ENCODE measurements around the gene NFIX. TPM values are rescaled to one million over a fixed set of nuclear protein-coding genes. Genes with fewer than 3 reads are reported as not detected.

The NFIX gene
- total RNA-seq, 4 donors from 2014 or later, result 27.4 to 381 (median 78.4) TPM

DNA sequence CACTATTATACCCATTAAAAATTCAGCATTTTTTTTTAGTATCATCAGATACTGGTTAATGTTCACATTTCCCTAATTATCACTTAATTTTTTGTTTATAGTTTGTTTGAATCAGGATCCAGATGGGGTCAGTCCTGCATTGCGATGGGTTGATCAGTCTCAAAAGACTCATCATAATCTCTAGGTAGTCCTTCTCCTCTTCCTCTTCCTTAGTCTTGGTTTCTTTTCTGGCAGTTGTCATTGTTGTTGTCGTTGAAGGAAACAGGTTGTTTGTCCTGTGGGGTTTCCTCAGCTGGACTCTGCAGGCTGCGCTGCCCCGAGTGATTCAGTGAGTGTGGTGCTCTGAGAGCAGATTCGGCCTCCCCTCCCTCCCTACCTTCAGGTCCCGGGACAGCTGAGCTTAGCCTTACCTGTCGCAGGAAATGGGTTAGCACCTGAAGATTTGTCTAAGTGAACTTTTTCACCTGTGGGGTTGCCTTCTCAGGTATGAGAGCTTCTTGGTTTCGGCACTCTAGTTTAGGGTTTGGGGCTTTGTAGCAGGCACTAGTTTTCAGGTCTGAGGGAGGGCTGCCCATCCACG is 34.1 kb downstream of the NFIX start:
- Histone ChIP-seq H3K4me1 (peaks cover 19 to 35% of the 10 kb centered on the region in 2 donors), H3K4me3 (no peak overlapping the region), H3K9me3 (no peaks in the 10 kb centered on the region), H3K27ac (peak overlapping the region; percentile 95 to 99), H3K27me3 (no peaks in the 10 kb centered on the region), H3K36me3 (no peaks in the 10 kb centered on the region)
- TF ChIP-seq POLR2A (IDR thresholded peaks at IDR 0.05), result no peak
- no peak for DNase-seq
- intact Hi-C loops (cut with DNase I; ENCODE audit: low total_unique reads), result no loop called here

DNA sequence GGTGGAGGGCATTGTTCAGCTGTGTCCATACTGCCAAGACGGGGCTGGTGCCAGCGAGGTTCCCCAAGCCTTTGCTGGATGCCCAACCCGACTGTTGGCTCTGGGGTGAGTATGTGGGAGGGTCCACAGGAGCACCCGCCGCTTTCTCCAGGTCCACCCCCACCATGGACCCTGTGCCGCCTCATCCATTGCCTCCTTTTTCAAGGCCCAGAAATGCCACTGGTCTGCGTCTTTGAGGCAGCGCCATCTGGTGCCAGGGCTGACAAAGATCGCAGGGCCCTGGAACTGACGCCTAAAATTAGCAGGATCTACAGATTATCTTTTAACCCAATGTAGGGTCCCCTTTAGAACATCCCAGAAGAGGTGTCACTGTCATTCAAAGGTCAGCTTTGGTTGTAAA is 34.6 kb downstream of the NFIX start:
- DNase-seq, result no peak
- H3K27ac ChIP-seq, result peak overlapping the region; percentile 95 to 99
- intact Hi-C loops (cut with DNase I; ENCODE audit: low total_unique reads), result no loop called here
- no peak for TF ChIP-seq POLR2A (IDR thresholded peaks at IDR 0.05)
- TF ChIP-seq, protein P1, sequence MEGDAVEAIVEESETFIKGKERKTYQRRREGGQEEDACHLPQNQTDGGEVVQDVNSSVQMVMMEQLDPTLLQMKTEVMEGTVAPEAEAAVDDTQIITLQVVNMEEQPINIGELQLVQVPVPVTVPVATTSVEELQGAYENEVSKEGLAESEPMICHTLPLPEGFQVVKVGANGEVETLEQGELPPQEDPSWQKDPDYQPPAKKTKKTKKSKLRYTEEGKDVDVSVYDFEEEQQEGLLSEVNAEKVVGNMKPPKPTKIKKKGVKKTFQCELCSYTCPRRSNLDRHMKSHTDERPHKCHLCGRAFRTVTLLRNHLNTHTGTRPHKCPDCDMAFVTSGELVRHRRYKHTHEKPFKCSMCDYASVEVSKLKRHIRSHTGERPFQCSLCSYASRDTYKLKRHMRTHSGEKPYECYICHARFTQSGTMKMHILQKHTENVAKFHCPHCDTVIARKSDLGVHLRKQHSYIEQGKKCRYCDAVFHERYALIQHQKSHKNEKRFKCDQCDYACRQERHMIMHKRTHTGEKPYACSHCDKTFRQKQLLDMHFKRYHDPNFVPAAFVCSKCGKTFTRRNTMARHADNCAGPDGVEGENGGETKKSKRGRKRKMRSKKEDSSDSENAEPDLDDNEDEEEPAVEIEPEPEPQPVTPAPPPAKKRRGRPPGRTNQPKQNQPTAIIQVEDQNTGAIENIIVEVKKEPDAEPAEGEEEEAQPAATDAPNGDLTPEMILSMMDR (IDR thresholded peaks at IDR 0.05), result peak in 3 of 4 experiments; percentile 33 to 38 (median 37)
- peaks cover 23 to 38% of the 10 kb centered on the region in 2 donors for H3K4me1 ChIP-seq
- no peaks in the 10 kb centered on the region for H3K27me3 ChIP-seq
- H3K4me3 ChIP-seq, result no peak overlapping the region
- no peaks in the 10 kb centered on the region for H3K36me3 ChIP-seq
- H3K9me3 ChIP-seq, result no peaks in the 10 kb centered on the region

DNA sequence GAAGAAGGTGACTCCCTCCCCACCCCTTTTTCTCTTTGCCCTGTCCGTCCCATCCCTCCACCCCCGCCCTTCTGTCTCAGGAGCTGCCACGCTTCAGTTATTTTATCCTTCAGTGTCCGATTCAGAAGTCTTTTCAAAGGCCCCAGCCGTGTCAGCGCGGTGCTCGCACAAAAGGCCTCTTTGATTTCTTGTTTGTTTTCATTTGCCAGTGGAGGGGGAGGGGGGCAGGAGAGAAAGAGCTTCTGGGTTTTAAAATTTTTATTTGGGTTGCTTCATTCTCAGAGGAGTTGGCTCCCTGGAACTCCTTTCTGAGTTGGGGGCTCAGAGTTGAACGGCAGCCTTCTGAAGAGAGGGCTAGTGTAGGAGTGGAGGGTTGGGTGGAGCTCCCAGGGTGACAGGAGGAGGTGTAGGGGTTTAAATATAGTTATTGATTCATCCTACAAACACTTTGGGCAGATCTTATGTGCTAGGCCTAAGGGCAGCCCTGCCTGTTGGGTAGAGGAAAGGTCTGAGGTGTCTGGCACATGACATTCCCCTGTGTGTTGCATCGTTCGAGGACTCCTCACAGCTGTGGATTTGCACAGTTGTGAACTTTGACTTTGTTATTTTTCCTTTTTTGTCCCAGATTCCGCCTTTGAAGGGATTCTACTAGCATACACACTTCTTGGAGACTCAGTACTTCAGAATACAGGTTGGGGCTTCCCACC is 36.8 kb downstream of the NFIX start:
- Histone ChIP-seq H3K9me3 (no peaks in the 10 kb centered on the region), H3K27ac (peak overlapping the region; percentile 95 to 99), H3K27me3 (no peaks in the 10 kb centered on the region), H3K4me3 (no peak overlapping the region), H3K4me1 (peaks cover 25 to 51% of the 10 kb centered on the region in 2 donors), H3K36me3 (no peaks in the 10 kb centered on the region)
- TF ChIP-seq, protein P1 (IDR thresholded peaks at IDR 0.05), result no peak
- no peak for TF ChIP-seq POLR2A (IDR thresholded peaks at IDR 0.05)
- intact Hi-C loops (cut with DNase I; ENCODE audit: low total_unique reads), result no loop called here
- DNase-seq, result no peak

DNA sequence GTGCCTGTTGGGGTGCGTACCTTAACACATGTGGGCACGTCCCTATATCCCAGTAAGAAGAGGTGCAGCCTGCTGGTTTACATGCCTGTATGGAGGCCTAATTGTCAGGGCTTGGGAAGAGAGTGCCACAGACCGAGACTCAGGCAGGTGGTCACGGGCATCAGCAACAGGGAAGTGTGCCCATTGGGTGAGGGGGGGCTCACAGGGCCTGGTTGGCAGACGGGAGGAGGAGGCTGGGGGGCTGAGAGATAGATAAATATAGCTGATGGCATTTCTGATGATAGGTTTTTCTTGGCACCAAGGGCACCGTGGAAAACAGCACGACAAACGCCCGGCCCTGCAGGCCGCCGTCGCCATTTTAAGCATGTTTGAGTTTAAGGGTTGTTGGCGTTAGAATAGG is 37.6 kb downstream of the NFIX start:
- Histone ChIP-seq H3K36me3 (no peaks in the 10 kb centered on the region), H3K27ac (peak overlapping the region; percentile 95 to 99), H3K27me3 (no peaks in the 10 kb centered on the region), H3K9me3 (no peaks in the 10 kb centered on the region), H3K4me3 (no peak overlapping the region), H3K4me1 (peaks cover 26 to 54% of the 10 kb centered on the region in 2 donors)
- DNase-seq, result no peak
- intact Hi-C loops (cut with DNase I; ENCODE audit: low total_unique reads), result no loop called here
- TF ChIP-seq POLR2A (IDR thresholded peaks at IDR 0.05), result no peak
- TF ChIP-seq, protein P1 (IDR thresholded peaks at IDR 0.05), result no peak

DNA sequence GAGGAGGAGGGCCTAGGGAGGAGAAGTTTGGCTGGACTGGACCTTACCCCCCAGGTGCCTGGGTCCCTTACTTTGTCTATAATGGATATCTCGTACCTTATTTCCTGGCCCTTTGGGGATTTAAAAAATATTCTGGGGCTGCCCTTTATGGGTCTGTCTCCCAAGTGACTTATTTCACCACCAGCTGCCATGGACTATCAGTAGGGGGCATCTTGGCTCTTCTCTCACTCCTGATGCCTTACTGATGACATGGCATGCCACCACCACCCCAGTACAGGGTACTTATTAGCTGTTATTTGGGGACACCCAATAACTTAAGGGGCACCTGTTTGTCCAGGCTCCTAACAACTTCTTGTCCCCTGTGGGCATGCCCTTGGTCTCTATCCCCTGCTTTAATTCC is 38.0 kb downstream of the NFIX start:
- intact Hi-C loops (cut with DNase I; ENCODE audit: low total_unique reads), result no loop called here
- peaks cover 26 to 53% of the 10 kb centered on the region in 2 donors for H3K4me1 ChIP-seq

More for the DNA sequence above, 38.0 kb downstream of the NFIX start:
- no peaks in the 10 kb centered on the region for H3K36me3 ChIP-seq
- H3K9me3 ChIP-seq, result no peaks in the 10 kb centered on the region
- DNase-seq, result no peak
- H3K27me3 ChIP-seq, result no peaks in the 10 kb centered on the region
- peak overlapping the region; percentile 95 to 99 for H3K27ac ChIP-seq
- TF ChIP-seq, protein P1 (IDR thresholded peaks at IDR 0.05), result no peak
- H3K4me3 ChIP-seq, result no peak overlapping the region
